ENCODE measurements around the gene AEBP1. TPM values are rescaled to one million over a fixed set of nuclear protein-coding genes. Genes with fewer than 3 reads are reported as not detected.

AEBP1 gene
- total and polyA plus RNA-seq, 2 experiments from 2014 or later = 94.1 to 96.0 TPM

DNA sequence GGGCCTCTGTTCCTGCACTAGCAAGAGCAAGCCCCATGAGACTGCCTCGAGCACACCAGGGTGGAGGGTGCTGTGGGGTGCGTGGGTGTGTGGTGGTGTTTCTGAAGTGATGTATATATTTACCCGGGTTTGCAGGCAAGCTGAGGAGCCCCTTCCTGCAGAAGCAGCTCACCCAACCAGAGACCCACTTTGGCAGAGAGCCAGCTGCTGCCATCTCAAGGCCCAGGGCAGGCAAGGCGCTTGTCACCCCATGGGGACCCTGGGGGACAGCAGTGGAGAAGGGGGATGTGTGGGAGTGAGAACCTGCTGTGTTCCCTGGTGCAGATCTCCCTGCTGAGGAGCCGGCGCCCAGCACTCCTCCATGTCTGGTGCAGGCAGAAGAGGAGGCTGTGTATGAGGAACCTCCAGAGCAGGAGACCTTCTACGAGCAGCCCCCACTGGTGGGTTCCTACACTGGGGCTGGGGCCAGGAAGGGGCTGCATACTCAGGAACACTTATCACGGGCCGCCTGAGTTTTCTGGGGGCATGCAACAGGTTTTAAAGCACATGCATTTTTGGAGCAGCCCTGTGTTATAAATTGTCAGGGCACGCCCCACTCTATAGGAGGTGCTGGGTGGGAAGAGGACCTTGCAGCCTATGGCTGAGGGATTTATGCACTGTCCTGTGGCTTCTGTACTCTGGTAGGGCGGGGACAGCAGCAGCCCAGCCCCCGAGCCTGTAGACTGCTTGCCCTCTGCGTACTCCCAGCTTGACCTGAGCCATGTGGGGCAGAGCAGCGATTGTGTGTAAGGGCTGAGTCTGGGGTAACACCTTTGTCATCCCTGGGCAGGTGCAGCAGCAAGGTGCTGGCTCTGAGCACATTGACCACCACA is 44.7 kb upstream of the AEBP1 start:
- peaks cover 18% of the 10 kb centered on the region for H3K36me3 ChIP-seq
- no peak for TF ChIP-seq CTCF (IDR thresholded peaks at IDR 0.05; ENCODE audit: low read depth, low read length)
- peaks cover 19% of the 10 kb centered on the region for H3K4me1 ChIP-seq (ENCODE audit: low read depth)
- H3K27ac ChIP-seq = no peak overlapping the region
- H3K4me3 ChIP-seq = no peak overlapping the region
- H3K27me3 ChIP-seq = no peaks in the 10 kb centered on the region
- no peak for DNase-seq (ENCODE audit: low read depth in 1 of 2, low spot score in 1 of 2)
- H3K9me3 ChIP-seq (ENCODE audit: low read depth) = no peaks in the 10 kb centered on the region

DNA sequence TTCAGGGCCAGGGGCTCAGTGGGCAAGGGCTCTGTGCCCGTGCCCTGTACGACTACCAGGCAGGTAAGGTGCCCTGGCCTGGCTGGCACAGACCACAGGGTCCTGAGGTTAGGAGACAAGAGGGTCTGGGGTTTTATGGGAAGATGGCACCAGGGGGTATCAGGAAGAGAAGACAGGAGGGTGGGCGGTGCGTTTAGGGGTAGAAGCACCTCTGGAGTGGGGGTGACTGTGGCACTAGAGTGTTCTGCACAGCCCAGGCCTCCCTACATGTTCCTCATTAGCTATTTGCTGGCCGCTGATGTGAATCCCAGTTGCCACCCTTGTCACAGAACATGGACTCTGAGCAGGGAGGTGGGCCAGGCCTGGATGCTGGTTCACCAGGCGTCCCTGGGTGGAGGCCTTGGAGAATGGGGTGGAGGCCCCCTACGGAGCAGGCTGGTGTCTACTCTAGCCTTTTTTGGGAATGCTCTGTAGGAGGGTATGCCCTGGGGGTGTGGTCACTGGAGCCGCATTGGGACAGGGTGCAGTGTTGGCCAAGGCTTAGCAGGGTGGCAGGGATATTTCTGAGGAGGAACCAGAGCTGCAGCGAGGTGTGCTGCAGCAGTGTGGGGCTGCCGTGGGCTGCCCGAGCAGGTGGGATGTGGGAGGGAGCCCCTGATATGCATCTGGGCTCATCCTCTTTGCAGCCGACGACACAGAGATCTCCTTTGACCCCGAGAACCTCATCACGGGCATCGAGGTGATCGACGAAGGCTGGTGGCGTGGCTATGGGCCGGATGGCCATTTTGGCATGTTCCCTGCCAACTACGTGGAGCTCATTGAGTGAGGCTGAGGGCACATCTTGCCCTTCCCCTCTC is 43.8 kb upstream of the AEBP1 start:
- peak overlapping the region; percentile 48 for H3K27ac ChIP-seq
- no peak for TF ChIP-seq CTCF (IDR thresholded peaks at IDR 0.05; ENCODE audit: low read depth, low read length)
- peaks cover 18% of the 10 kb centered on the region for H3K36me3 ChIP-seq
- H3K4me1 ChIP-seq (ENCODE audit: low read depth) = peaks cover 28% of the 10 kb centered on the region
- H3K4me3 ChIP-seq = no peak overlapping the region
- H3K27me3 ChIP-seq = no peaks in the 10 kb centered on the region
- no peak for DNase-seq (ENCODE audit: low read depth in 1 of 2, low spot score in 1 of 2)
- H3K9me3 ChIP-seq (ENCODE audit: low read depth) = no peaks in the 10 kb centered on the region

DNA sequence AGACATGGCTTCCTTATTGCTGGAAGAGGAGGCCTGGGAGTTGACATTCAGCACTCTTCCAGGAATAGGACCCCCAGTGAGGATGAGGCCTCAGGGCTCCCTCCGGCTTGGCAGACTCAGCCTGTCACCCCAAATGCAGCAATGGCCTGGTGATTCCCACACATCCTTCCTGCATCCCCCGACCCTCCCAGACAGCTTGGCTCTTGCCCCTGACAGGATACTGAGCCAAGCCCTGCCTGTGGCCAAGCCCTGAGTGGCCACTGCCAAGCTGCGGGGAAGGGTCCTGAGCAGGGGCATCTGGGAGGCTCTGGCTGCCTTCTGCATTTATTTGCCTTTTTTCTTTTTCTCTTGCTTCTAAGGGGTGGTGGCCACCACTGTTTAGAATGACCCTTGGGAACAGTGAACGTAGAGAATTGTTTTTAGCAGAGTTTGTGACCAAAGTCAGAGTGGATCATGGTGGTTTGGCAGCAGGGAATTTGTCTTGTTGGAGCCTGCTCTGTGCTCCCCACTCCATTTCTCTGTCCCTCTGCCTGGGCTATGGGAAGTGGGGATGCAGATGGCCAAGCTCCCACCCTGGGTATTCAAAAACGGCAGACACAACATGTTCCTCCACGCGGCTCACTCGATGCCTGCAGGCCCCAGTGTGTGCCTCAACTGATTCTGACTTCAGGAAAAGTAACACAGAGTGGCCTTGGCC is 43.0 kb upstream of the AEBP1 start:
- Histone ChIP-seq H3K4me3 (no peak overlapping the region), H3K27ac (peak overlapping the region; percentile 78), H3K9me3 (ENCODE audit: low read depth) (no peaks in the 10 kb centered on the region), H3K36me3 (peaks cover 18% of the 10 kb centered on the region), H3K4me1 (ENCODE audit: low read depth) (peaks cover 34% of the 10 kb centered on the region), H3K27me3 (no peaks in the 10 kb centered on the region)
- no peak for TF ChIP-seq CTCF (IDR thresholded peaks at IDR 0.05; ENCODE audit: low read depth, low read length)
- no peak for DNase-seq (ENCODE audit: low read depth in 1 of 2, low spot score in 1 of 2)

GRCh38 chr7:44061645-44062179 is 42.4 kb upstream of the AEBP1 start:
- H3K9me3 ChIP-seq (ENCODE audit: low read depth) = no peaks in the 10 kb centered on the region
- peak overlapping the region; percentile 78 for H3K27ac ChIP-seq
- peaks cover 40% of the 10 kb centered on the region for H3K4me1 ChIP-seq (ENCODE audit: low read depth)
- TF ChIP-seq CTCF (IDR thresholded peaks at IDR 0.05; ENCODE audit: low read depth, low read length) = no peak
- H3K36me3 ChIP-seq = peaks cover 17% of the 10 kb centered on the region
- no peak for DNase-seq (ENCODE audit: low read depth in 1 of 2, low spot score in 1 of 2)
- no peak overlapping the region for H3K4me3 ChIP-seq
- H3K27me3 ChIP-seq = no peaks in the 10 kb centered on the region
